GM19463 (cell line): ENCODE results near the gene GFRA1.

Source experiments
- ATAC-seq: cut with Tn5 transposase; IDR thresholded peaks from one replicate; pipeline ENCODE4 v1.9.1; 2021; ENCODE audit warnings: mild to moderate bottlenecking, moderate library complexity; ENCODE audit not compliant: unreplicated experiment

GFRA1 gene

GRCh38 chr10:116241642-116242410, 31.2 kb downstream of the GFRA1 start:
- ATAC-seq: no peak

- no peak for ATAC-seq
These were observed 31.9 kb downstream of the GFRA1 start for GRCh38 chr10:116241085-116241484.

GRCh38 chr10:116240157-116240950, 32.7 kb downstream of the GFRA1 start:
- ATAC-seq: no peak

- ATAC-seq: no peak
These were observed 33.8 kb downstream of the GFRA1 start for GRCh38 chr10:116239229-116239628.

- ATAC-seq: no peak
These were observed 35.0 kb downstream of the GFRA1 start for GRCh38 chr10:116237970-116238369.

- no peak for ATAC-seq
These were observed 35.7 kb downstream of the GFRA1 start for GRCh38 chr10:116237260-116237659.

- ATAC-seq: no peak
These were observed 39.8 kb downstream of the GFRA1 start for GRCh38 chr10:116233230-116233629.

- ATAC-seq: no peak
These were observed 40.4 kb downstream of the GFRA1 start for GRCh38 chr10:116232613-116233012.

- ATAC-seq: no peak
These were observed 46.2 kb downstream of the GFRA1 start for GRCh38 chr10:116226766-116227165.

GRCh38 chr10:116226053-116226452, 47.0 kb downstream of the GFRA1 start:
- ATAC-seq: no peak

- ATAC-seq: no peak
These were observed 49.7 kb downstream of the GFRA1 start for GRCh38 chr10:116223289-116223688.

GRCh38 chr10:116221053-116221452, 52.0 kb downstream of the GFRA1 start:
- ATAC-seq: no peak

GRCh38 chr10:116216676-116217075, 56.3 kb downstream of the GFRA1 start:
- ATAC-seq: no peak

- no peak for ATAC-seq
These were observed 57.4 kb downstream of the GFRA1 start for GRCh38 chr10:116215651-116216050.

- ATAC-seq: no peak
These were observed 61.3 kb downstream of the GFRA1 start for GRCh38 chr10:116211682-116212081.

GRCh38 chr10:116210588-116211346, 62.2 kb downstream of the GFRA1 start:
- ATAC-seq: no peak

- ATAC-seq: no peak
These were observed 63.2 kb downstream of the GFRA1 start for GRCh38 chr10:116209781-116210180.

- no peak for ATAC-seq
These were observed 63.9 kb downstream of the GFRA1 start for GRCh38 chr10:116208956-116209567.

- ATAC-seq: no peak
These were observed 65.3 kb downstream of the GFRA1 start for GRCh38 chr10:116207690-116208089.

GRCh38 chr10:116203661-116204060, 69.3 kb downstream of the GFRA1 start:
- ATAC-seq: no peak
